ENCODE results near the gene RAB27B.

Gene RAB27B

GRCh38 chr18:54856105-54856646 lies 27.9 kb downstream of the RAB27B start:
- Histone ChIP-seq H3K4me3 (no peak overlapping the region), H3K9me3 (no peaks in the 10 kb centered on the region)

GRCh38 chr18:54857499-54857898 lies 29.2 kb downstream of the RAB27B start:
- Histone ChIP-seq H3K4me3 (no peak overlapping the region), H3K27ac (no peak overlapping the region), H3K9me3 (no peaks in the 10 kb centered on the region), H3K4me2 (no peak overlapping the region), H3K4me1 (peaks cover 7% of the 10 kb centered on the region), H3K27me3 (no peaks in the 10 kb centered on the region), H4K20me1 (no peaks in the 10 kb centered on the region), H3K36me3 (no peaks in the 10 kb centered on the region), H3K9ac (no peak overlapping the region)
- TF ChIP-seq Cebpa-rat (IDR thresholded peaks at IDR 0.05) = no peak

More at GRCh38 chr18:54856105-54856646, 27.9 kb downstream of the RAB27B start:
- no peak overlapping the region for H3K27ac ChIP-seq
- peaks cover 11% of the 10 kb centered on the region for H3K4me1 ChIP-seq
- H4K20me1 ChIP-seq = no peaks in the 10 kb centered on the region
- no peaks in the 10 kb centered on the region for H3K27me3 ChIP-seq
- no peak for TF ChIP-seq Cebpa-rat (IDR thresholded peaks at IDR 0.05)
- H3K9ac ChIP-seq = no peak overlapping the region
- no peaks in the 10 kb centered on the region for H3K36me3 ChIP-seq
- no peak overlapping the region for H3K4me2 ChIP-seq

GRCh38 chr18:54859667-54860421 lies 31.6 kb downstream of the RAB27B start:
- no peaks in the 10 kb centered on the region for H3K4me1 ChIP-seq
- no peak overlapping the region for H3K4me3 ChIP-seq
- H3K9ac ChIP-seq = no peak overlapping the region
- no peak for TF ChIP-seq Cebpa-rat (IDR thresholded peaks at IDR 0.05)
- no peak overlapping the region for H3K27ac ChIP-seq
- H3K27me3 ChIP-seq = no peaks in the 10 kb centered on the region
- H3K9me3 ChIP-seq = no peaks in the 10 kb centered on the region; the same call in 1 of the 2 replicates
- no peaks in the 10 kb centered on the region for H4K20me1 ChIP-seq
- H3K4me2 ChIP-seq = no peak overlapping the region
- no peaks in the 10 kb centered on the region for H3K36me3 ChIP-seq

- no peak overlapping the region for H3K27ac ChIP-seq
- H3K36me3 ChIP-seq = no peaks in the 10 kb centered on the region
- H3K9ac ChIP-seq = no peak overlapping the region
- H4K20me1 ChIP-seq = no peaks in the 10 kb centered on the region
- H3K4me3 ChIP-seq = no peak overlapping the region
- H3K27me3 ChIP-seq = no peaks in the 10 kb centered on the region
- H3K4me1 ChIP-seq = no peaks in the 10 kb centered on the region
- H3K9me3 ChIP-seq = no peaks in the 10 kb centered on the region; the same call in 1 of the 2 replicates
- TF ChIP-seq Cebpa-rat (IDR thresholded peaks at IDR 0.05) = no peak
- no peak overlapping the region for H3K4me2 ChIP-seq
These were observed 32.7 kb downstream of the RAB27B start for GRCh38 chr18:54860941-54861340.

GRCh38 chr18:54867131-54867530 lies 38.9 kb downstream of the RAB27B start:
- Histone ChIP-seq H3K4me1 (no peaks in the 10 kb centered on the region), H3K36me3 (no peaks in the 10 kb centered on the region), H3K9ac (no peak overlapping the region), H4K20me1 (no peaks in the 10 kb centered on the region), H3K27ac (no peak overlapping the region), H3K9me3 (no peaks in the 10 kb centered on the region; the same call in 1 of the 2 replicates), H3K27me3 (no peaks in the 10 kb centered on the region), H3K4me2 (no peak overlapping the region), H3K4me3 (no peak overlapping the region)
- TF ChIP-seq Cebpa-rat (IDR thresholded peaks at IDR 0.05) = no peak

GRCh38 chr18:54871231-54871630 lies 43.0 kb downstream of the RAB27B start:
- Histone ChIP-seq H3K27me3 (no peaks in the 10 kb centered on the region), H3K9me3 (no peaks in the 10 kb centered on the region), H3K4me1 (no peaks in the 10 kb centered on the region), H3K27ac (no peak overlapping the region), H3K9ac (no peak overlapping the region), H3K36me3 (no peaks in the 10 kb centered on the region), H4K20me1 (no peaks in the 10 kb centered on the region), H3K4me2 (no peak overlapping the region), H3K4me3 (no peak overlapping the region)
- no peak for TF ChIP-seq Cebpa-rat (IDR thresholded peaks at IDR 0.05)

GRCh38 chr18:54872681-54873080 lies 44.4 kb downstream of the RAB27B start:
- Histone ChIP-seq H3K4me3 (no peak overlapping the region), H3K4me2 (no peak overlapping the region), H3K27me3 (no peaks in the 10 kb centered on the region), H3K27ac (no peak overlapping the region), H3K9me3 (no peaks in the 10 kb centered on the region), H3K36me3 (no peaks in the 10 kb centered on the region), H3K9ac (no peak overlapping the region), H3K4me1 (no peaks in the 10 kb centered on the region), H4K20me1 (no peaks in the 10 kb centered on the region)
- TF ChIP-seq Cebpa-rat (IDR thresholded peaks at IDR 0.05) = no peak

GRCh38 chr18:54873884-54874255 lies 45.6 kb downstream of the RAB27B start:
- H3K4me3 ChIP-seq = no peak overlapping the region
- H3K36me3 ChIP-seq = no peaks in the 10 kb centered on the region
- no peaks in the 10 kb centered on the region for H3K4me1 ChIP-seq
- no peaks in the 10 kb centered on the region for H3K9me3 ChIP-seq
- H3K27me3 ChIP-seq = no peaks in the 10 kb centered on the region
- H3K27ac ChIP-seq = no peak overlapping the region
- H4K20me1 ChIP-seq = no peaks in the 10 kb centered on the region
- H3K9ac ChIP-seq = no peak overlapping the region
- no peak for TF ChIP-seq Cebpa-rat (IDR thresholded peaks at IDR 0.05)
- H3K4me2 ChIP-seq = no peak overlapping the region

- no peaks in the 10 kb centered on the region for H4K20me1 ChIP-seq
- H3K4me2 ChIP-seq = no peak overlapping the region
- H3K27ac ChIP-seq = no peak overlapping the region
- no peaks in the 10 kb centered on the region for H3K27me3 ChIP-seq
- no peak overlapping the region for H3K9ac ChIP-seq
- H3K4me1 ChIP-seq = no peaks in the 10 kb centered on the region
- TF ChIP-seq Cebpa-rat (IDR thresholded peaks at IDR 0.05) = no peak
- H3K9me3 ChIP-seq = no peaks in the 10 kb centered on the region
- H3K36me3 ChIP-seq = no peaks in the 10 kb centered on the region
- H3K4me3 ChIP-seq = no peak overlapping the region
These were observed 46.8 kb downstream of the RAB27B start for GRCh38 chr18:54875063-54875462.

- H3K36me3 ChIP-seq = no peaks in the 10 kb centered on the region
- H3K9ac ChIP-seq = no peak overlapping the region
- TF ChIP-seq Cebpa-rat (IDR thresholded peaks at IDR 0.05) = no peak
- H3K27ac ChIP-seq = no peak overlapping the region
- H3K4me2 ChIP-seq = no peak overlapping the region
- no peaks in the 10 kb centered on the region for H4K20me1 ChIP-seq
- no peak overlapping the region for H3K4me3 ChIP-seq
- no peaks in the 10 kb centered on the region for H3K27me3 ChIP-seq
- peaks cover under 1% of the 10 kb centered on the region; the same call in 1 of the 2 replicates for H3K4me1 ChIP-seq
- H3K9me3 ChIP-seq = no peaks in the 10 kb centered on the region
These were observed 48.8 kb downstream of the RAB27B start for GRCh38 chr18:54877076-54877475.

All from BLaER1 (cell line).